DOHH2 (cell line): ENCODE measurements around the gene INSM1.

Experiments
- CTCF ChIP-seq: fragments of 200-600 bp; sonication (generic); IDR thresholded peaks from one replicate; pipeline ENCODE4 v1.5.1; 2014; ENCODE audit warnings: antibody characterized with exemption, mild to moderate bottlenecking, low read depth, low read length; ENCODE audit not compliant: poor library complexity, severe bottlenecking
- EZH2phosphoT487 ChIP-seq: fragments of 200-600 bp; sonication (generic); IDR thresholded peaks from 2 replicates; pipeline ENCODE4 v1.6.1; 2017; ENCODE audit warnings: borderline replicate concordance, mild to moderate bottlenecking, antibody characterized with exemption, low read length, moderate library complexity, mixed read lengths

DNA sequence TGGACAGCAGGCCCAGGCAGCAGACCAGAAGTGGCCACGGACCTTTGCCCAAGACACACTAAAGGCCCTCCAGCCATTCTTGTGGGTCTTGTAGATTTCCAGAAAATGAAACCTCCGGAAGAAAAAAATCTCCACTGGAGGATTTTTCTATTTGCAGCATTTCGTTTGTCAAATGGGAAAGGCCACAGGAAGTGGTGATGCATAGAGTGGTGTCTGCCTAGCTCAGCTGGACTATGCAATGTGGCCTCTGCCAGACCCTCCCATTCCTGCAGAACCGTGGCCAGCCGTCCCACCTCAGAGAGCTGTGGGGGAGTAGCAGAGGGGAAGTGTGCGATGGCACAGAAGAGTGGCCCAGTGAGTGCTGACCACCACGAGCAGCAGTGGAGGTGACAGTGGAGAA, 24.0 kb upstream of the INSM1 start:
- no peak for TF ChIP-seq CTCF
- no peak for TF ChIP-seq EZH2phosphoT487
